Measurements from ENCODE around the gene FAM171A1. TPM values are rescaled to one million over a fixed set of nuclear protein-coding genes. Genes with fewer than 3 reads are reported as not detected.
"Not testable (repeated sequence)": the region's sequence is repeated elsewhere in the genome, so short reads cannot be mapped to it uniquely, and the experiment has no call there.

FAM171A1 gene
- total RNA-seq, 3 donors from 2014 or later = 2.7 to 4.2 (median 3.7) TPM

- ATAC-seq = no peak
- Mint-ChIP-seq H3K4me1 (ENCODE audit: low read depth) (peaks cover 2% of the 10 kb centered on the region), H3K36me3 (ENCODE audit: insufficient read depth) (no peaks in the 10 kb centered on the region)
Measured at GRCh38 chr10:15310776-15311568, 60.1 kb downstream of the FAM171A1 start.

GRCh38 chr10:15309221-15309620 is 61.9 kb downstream of the FAM171A1 start:
- H3K36me3 Mint-ChIP-seq (ENCODE audit: insufficient read depth) = no peaks in the 10 kb centered on the region
- H3K27me3 Mint-ChIP-seq (ENCODE audit: low read depth) = peaks cover 2% of the 10 kb centered on the region
- ATAC-seq (no peak), DNase-seq (no peak)
- no peaks in the 10 kb centered on the region for H3K9me3 Mint-ChIP-seq
- no peak overlapping the region for H3K4me3 Mint-ChIP-seq
- peaks cover 2% of the 10 kb centered on the region for H3K4me1 Mint-ChIP-seq (ENCODE audit: low read depth)

More at GRCh38 chr10:15310776-15311568, 60.1 kb downstream of the FAM171A1 start:
- no peak overlapping the region for H3K4me3 Mint-ChIP-seq
- no peaks in the 10 kb centered on the region for H3K27me3 Mint-ChIP-seq (ENCODE audit: low read depth)
- DNase-seq = no peak
- no peaks in the 10 kb centered on the region for H3K9me3 Mint-ChIP-seq

GRCh38 chr10:15306735-15307280 is 64.3 kb downstream of the FAM171A1 start:
- Mint-ChIP-seq H3K27me3 (ENCODE audit: low read depth) (peaks cover 4% of the 10 kb centered on the region), H3K36me3 (ENCODE audit: insufficient read depth) (no peaks in the 10 kb centered on the region), H3K4me1 (ENCODE audit: low read depth) (no peaks in the 10 kb centered on the region), H3K4me3 (no peak overlapping the region), H3K9me3 (no peaks in the 10 kb centered on the region)
- ATAC-seq (no peak), DNase-seq (no peak)

GRCh38 chr10:15305634-15306033 is 65.5 kb downstream of the FAM171A1 start:
- Mint-ChIP-seq H3K27me3 (ENCODE audit: low read depth) (peaks cover 5% of the 10 kb centered on the region), H3K36me3 (ENCODE audit: insufficient read depth) (no peaks in the 10 kb centered on the region), H3K9me3 (no peaks in the 10 kb centered on the region), H3K4me3 (no peak overlapping the region), H3K4me1 (ENCODE audit: low read depth) (no peaks in the 10 kb centered on the region)
- no peak for ATAC-seq
- no peak for DNase-seq

GRCh38 chr10:15305161-15305560 is 65.9 kb downstream of the FAM171A1 start:
- Mint-ChIP-seq H3K9me3 (no peaks in the 10 kb centered on the region), H3K27me3 (ENCODE audit: low read depth) (peaks cover 6% of the 10 kb centered on the region), H3K4me1 (ENCODE audit: low read depth) (no peaks in the 10 kb centered on the region), H3K4me3 (no peak overlapping the region), H3K36me3 (ENCODE audit: insufficient read depth) (no peaks in the 10 kb centered on the region)
- DNase-seq (no peak), ATAC-seq (no peak)

GRCh38 chr10:15302188-15302956 is 68.7 kb downstream of the FAM171A1 start:
- not testable (repeated sequence) for H3K4me3 Mint-ChIP-seq; H3K9me3 Mint-ChIP-seq; H3K27me3 Mint-ChIP-seq (ENCODE audit: low read depth)

GRCh38 chr10:15300697-15301096 is 70.4 kb downstream of the FAM171A1 start:
- H3K36me3 Mint-ChIP-seq (ENCODE audit: insufficient read depth) = no peaks in the 10 kb centered on the region
- no peak for ATAC-seq
- H3K9me3 Mint-ChIP-seq = no peaks in the 10 kb centered on the region
- H3K4me1 Mint-ChIP-seq (ENCODE audit: low read depth) = no peaks in the 10 kb centered on the region
- H3K27me3 Mint-ChIP-seq (ENCODE audit: low read depth) = peaks cover 6% of the 10 kb centered on the region
- no peak overlapping the region for H3K4me3 Mint-ChIP-seq
- no peak for DNase-seq

More at GRCh38 chr10:15302188-15302956, 68.7 kb downstream of the FAM171A1 start:
- not testable (repeated sequence) for ATAC-seq; H3K4me1 Mint-ChIP-seq (ENCODE audit: low read depth); H3K36me3 Mint-ChIP-seq (ENCODE audit: insufficient read depth); DNase-seq

GRCh38 chr10:15300145-15300544 is 70.9 kb downstream of the FAM171A1 start:
- no peaks in the 10 kb centered on the region for H3K4me1 Mint-ChIP-seq (ENCODE audit: low read depth)
- ATAC-seq (no peak), DNase-seq (no peak)
- no peaks in the 10 kb centered on the region for H3K36me3 Mint-ChIP-seq (ENCODE audit: insufficient read depth)
- peaks cover 6% of the 10 kb centered on the region for H3K27me3 Mint-ChIP-seq (ENCODE audit: low read depth)
- H3K9me3 Mint-ChIP-seq = no peaks in the 10 kb centered on the region
- H3K4me3 Mint-ChIP-seq = no peak overlapping the region

- ATAC-seq (no peak), DNase-seq (no peak)
- Mint-ChIP-seq H3K36me3 (ENCODE audit: insufficient read depth) (no peaks in the 10 kb centered on the region), H3K27me3 (ENCODE audit: low read depth) (peaks cover 8% of the 10 kb centered on the region), H3K4me1 (ENCODE audit: low read depth) (no peaks in the 10 kb centered on the region), H3K9me3 (no peaks in the 10 kb centered on the region), H3K4me3 (no peak overlapping the region)
Measured at GRCh38 chr10:15296701-15297100, 74.4 kb downstream of the FAM171A1 start.

GRCh38 chr10:15295537-15296325 is 75.4 kb downstream of the FAM171A1 start:
- no peak overlapping the region for H3K4me3 Mint-ChIP-seq

GRCh38 chr10:15293862-15294842 is 76.9 kb downstream of the FAM171A1 start:
- Mint-ChIP-seq H3K4me1 (ENCODE audit: low read depth) (no peaks in the 10 kb centered on the region), H3K9me3 (no peaks in the 10 kb centered on the region), H3K27me3 (ENCODE audit: low read depth) (peaks cover 6% of the 10 kb centered on the region), H3K4me3 (no peak overlapping the region), H3K36me3 (ENCODE audit: insufficient read depth) (no peaks in the 10 kb centered on the region)
- ATAC-seq = no peak
- no peak for DNase-seq

More at GRCh38 chr10:15295537-15296325, 75.4 kb downstream of the FAM171A1 start:
- Mint-ChIP-seq H3K4me1 (ENCODE audit: low read depth) (no peaks in the 10 kb centered on the region), H3K27me3 (ENCODE audit: low read depth) (peaks cover 8% of the 10 kb centered on the region), H3K36me3 (ENCODE audit: insufficient read depth) (no peaks in the 10 kb centered on the region), H3K9me3 (no peaks in the 10 kb centered on the region)
- ATAC-seq (no peak), DNase-seq (no peak)

- no peaks in the 10 kb centered on the region for H3K9me3 Mint-ChIP-seq
- ATAC-seq (no peak), DNase-seq (no peak)
- H3K36me3 Mint-ChIP-seq (ENCODE audit: insufficient read depth) = no peaks in the 10 kb centered on the region
- H3K27me3 Mint-ChIP-seq (ENCODE audit: low read depth) = peaks cover 6% of the 10 kb centered on the region
- no peaks in the 10 kb centered on the region for H3K4me1 Mint-ChIP-seq (ENCODE audit: low read depth)
- H3K4me3 Mint-ChIP-seq = no peak overlapping the region
Measured at GRCh38 chr10:15290671-15291070, 80.4 kb downstream of the FAM171A1 start.

GRCh38 chr10:15290150-15290549 is 80.9 kb downstream of the FAM171A1 start:
- no peaks in the 10 kb centered on the region for H3K9me3 Mint-ChIP-seq
- no peak overlapping the region for H3K4me3 Mint-ChIP-seq
- H3K27me3 Mint-ChIP-seq (ENCODE audit: low read depth) = peaks cover 6% of the 10 kb centered on the region
- no peak for ATAC-seq
- no peaks in the 10 kb centered on the region for H3K36me3 Mint-ChIP-seq (ENCODE audit: insufficient read depth)
- DNase-seq = no peak
- no peaks in the 10 kb centered on the region for H3K4me1 Mint-ChIP-seq (ENCODE audit: low read depth)

All from activated T-cell treated with anti-CD3 and anti-CD28 coated beads, Interleukin-2, amount 50 U/mL, for 4 hours (primary cell).